K562 (cell line): Measurements from ENCODE around the gene PBX1. TPM values are rescaled to one million over a fixed set of nuclear protein-coding genes. Genes with fewer than 3 reads are reported as not detected.

ENCODE experiments used
- ATAC-seq: fragments of 200-7000 bp; cut with Tn5 transposase; 3 replicates; pipeline ENCODE4 v1.9.1; 2020; ENCODE audit warnings: moderate library complexity
- BruUV-seq: library from RNA; stranded (reverse); fragments of 400-500 nt; replicated peaks from 2 replicates; lab custom pipeline; 2021; lab: Mats Ljungman, UMichigan
- CTCF ChIA-PET: fragments of 300-600 bp; formaldehyde crosslinking; extraction: SDS; loops from one replicate; lab custom pipeline; 2021; ENCODE audit warnings: low intra/inter-chr PET ratio; lab: Yijun Ruan, JAX
- POLR2A ChIA-PET: fragments of 300-600, 350-650 bp; sonication (Branson Sonifier 250); formaldehyde crosslinking; extraction: SDS; loops from one replicate; lab custom pipeline; 2021; ENCODE audit warnings: antibody characterized with exemption, inconsistent platforms; lab: Yijun Ruan, JAX
- DNase-seq, 4 experiments: peaks; one replicate each; pipeline versions ENCODE4 v3.0.0 to v3.0.0-alpha.2; 2011 to 2018; ENCODE audit warnings: low spot score in 3 of 4, mixed read lengths in 3 of 4; ENCODE audit errors: extremely low read depth in 1 of 4
- FAIRE-seq: peaks from 2 replicates; lab custom pipeline; 2011; peaks lifted over from hg19 to GRCh38; lab: Jason Lieb, UNC
- H2AFZ ChIP-seq: 2 replicates; pipeline ENCODE4 v1.6.0; 2011; ENCODE audit warnings: low read depth, low read length, control low read depth, inconsistent platforms
- H3K27ac ChIP-seq: fragments of 200-600 bp; 3 replicates; pipeline ENCODE4 v1.8.0; 2011; ENCODE audit warnings: low read depth, mild to moderate bottlenecking, control low read depth, inconsistent platforms, low read length, moderate library complexity, mixed read lengths; ENCODE audit errors: extremely low read depth
- H3K27me3 ChIP-seq, 2 experiments: fragments of 300-600 bp in 1 of 2; 2 replicates in 1 of 2; 3 replicates in 1 of 2; pipeline versions ENCODE4 v1.6.0 to v1.8.0; 2011; ENCODE audit warnings: inconsistent platforms in 2 of 2, low read length in 2 of 2, mild to moderate bottlenecking in 1 of 2, mixed read lengths in 1 of 2, moderate library complexity in 1 of 2; ENCODE audit not compliant: control insufficient read depth in 2 of 2, insufficient read depth in 2 of 2
- H3K36me3 ChIP-seq: fragments of 300-600 bp; 3 replicates; pipeline ENCODE4 v1.8.0; 2011; ENCODE audit warnings: mild to moderate bottlenecking, low read length, inconsistent platforms; ENCODE audit not compliant: control insufficient read depth, insufficient read depth
- H3K4me1 ChIP-seq, 2 experiments: fragments of 200-600 bp in 1 of 2; replicated peaks in 1 of 2; 2 replicates in 1 of 2; 3 replicates in 1 of 2; pipeline versions ENCODE4 v1.5.1 to v1.8.0; 2011; ENCODE audit warnings: inconsistent platforms in 2 of 2, low read length in 2 of 2, mild to moderate bottlenecking in 1 of 2, mixed read lengths in 1 of 2, moderate library complexity in 1 of 2; ENCODE audit not compliant: control insufficient read depth in 2 of 2, insufficient read depth in 2 of 2
- H3K4me2 ChIP-seq: 2 replicates; pipeline ENCODE4 v1.6.1; 2011; ENCODE audit warnings: low read length, control low read depth, inconsistent platforms, mixed read lengths; ENCODE audit not compliant: insufficient read depth
- H3K4me3 ChIP-seq: fragments of 200-600 bp; sonication (generic), shearing (Covaris generic); 2 replicates; pipeline ENCODE4 v1.5.1; 2016; ENCODE audit warnings: control low read depth, inconsistent platforms
- H3K79me2 ChIP-seq: fragments of 200-600 bp; 3 replicates; pipeline ENCODE4 v1.8.0; 2011; ENCODE audit warnings: low read length, inconsistent platforms; ENCODE audit not compliant: control insufficient read depth, insufficient read depth
- H3K9ac ChIP-seq, 2 experiments: 2 replicates each; pipeline versions ENCODE4 v1.6.0 to v1.6.1; 2011; ENCODE audit warnings: low read depth in 2 of 2, low read length in 2 of 2, control low read depth in 1 of 2, inconsistent platforms in 1 of 2, mild to moderate bottlenecking in 1 of 2, mixed read lengths in 1 of 2; ENCODE audit not compliant: insufficient read depth in 1 of 2
- H3K9me1 ChIP-seq: one replicate; pipeline ENCODE4 v1.6.0; 2011; ENCODE audit warnings: inconsistent platforms, mild to moderate bottlenecking, low read length, moderate library complexity; ENCODE audit not compliant: control insufficient read depth, insufficient read depth
- H3K9me3 ChIP-seq: replicated peaks from 2 replicates; pipeline ENCODE4 v1.5.1; 2011; ENCODE audit warnings: low read depth, low read length, inconsistent platforms; ENCODE audit not compliant: control insufficient read depth, insufficient read depth
- H4K20me1 ChIP-seq: replicated peaks from 2 replicates; pipeline ENCODE4 v1.6.1; 2011; ENCODE audit warnings: low read length, inconsistent platforms, mixed read lengths; ENCODE audit not compliant: control insufficient read depth, insufficient read depth
- E2F3 ChIP-seq: fragments of 250-450 bp; sonication (Bioruptor Pico); IDR thresholded peaks from 2 replicates; pipeline ENCODE4 v1.4.0; 2020; ENCODE audit warnings: mild to moderate bottlenecking
- SMARCE1 ChIP-seq: fragments of 450-650 bp; IDR thresholded peaks from 2 replicates; pipeline ENCODE4 v1.7.1; 2016; ENCODE audit warnings: mild to moderate bottlenecking
- ZNF280B ChIP-seq: fragments of 250-450 bp; sonication (Bioruptor Pico); IDR thresholded peaks from 2 replicates; pipeline ENCODE4 v1.5.1; 2021; ENCODE audit warnings: mild to moderate bottlenecking
- ZNF830 ChIP-seq: fragments of 250-450 bp; sonication (Bioruptor Pico); IDR thresholded peaks from 2 replicates; pipeline ENCODE4 v1.5.0; 2021; ENCODE audit warnings: mild to moderate bottlenecking
- WGBS: fragments of 100-300 bp; shearing (Covaris generic); methylation state at CpG from one replicate; pipeline ENCODE4 v1.1.6; 2016; ENCODE audit warnings: low coverage, mixed read lengths; ENCODE audit not compliant: insufficient coverage; ENCODE audit errors: missing lambda C conversion rate; 5-methylcytosine and 5-hydroxymethylcytosine counted together
- in situ Hi-C: fragments of 300-500 bp; cut with MboI; formaldehyde crosslinking; loops from 4 replicates; pipeline ENCODE4 v1.15.0; 2018; ENCODE audit warnings: inconsistent platforms, mixed read lengths
- intact Hi-C: fragments of 100-400 bp; cut with micrococcal nuclease; formaldehyde crosslinking; loops from 2 replicates; pipeline ENCODE4 v1.14.2; 2022
- polyA plus RNA-seq, 8 experiments: library from polyadenylated mRNA; depleted of rRNA in 4 of 8; stranded (reverse) in 5 of 8; unstranded in 3 of 8; fragments of >200 nt; fragmentation: Nextera tagmentation in 2 of 8; fragmentation: Illumina TruSeq in 1 of 8; extraction: Ambion mirVana in 2 of 8; extraction: Trizol in 1 of 8; gene quantifications; 2 replicates each; pipeline versions ENCODE4 v1.2.1 to v1.2.3, GENCODE V29; 2011 to 2014; ENCODE audit warnings: inconsistent platforms in 1 of 8, missing spikeins in 1 of 8
- total RNA-seq, 7 experiments: library from RNA; depleted of rRNA in 6 of 7; stranded (reverse); fragments of >200 nt in 6 of 7; fragmentation: Illumina TruSeq in 2 of 7; extraction: Trizol in 2 of 7; gene quantifications; 2 replicates each; pipeline versions ENCODE4 v1.2.1 to v1.2.3, GENCODE V29; 2011 to 2021; ENCODE audit warnings: low replicate concordance in 1 of 7

The PBX1 gene
- total and polyA plus RNA-seq, 9 of the 15 experiments (the other 6 are each of a cell fraction or from before 2014, with no cell fraction given) = 0.03 to 0.62 (median 0.17) TPM

GRCh38 chr1:164801791-164802502 lies 243.0 kb downstream of the PBX1 start:
- H3K79me2 ChIP-seq = no peaks in the 10 kb centered on the region
- DNase-seq (no peak), FAIRE-seq (no peak), ATAC-seq (no peak)
- no peaks in the 10 kb centered on the region for H3K36me3 ChIP-seq
- in situ Hi-C loops (no loop called here), intact Hi-C loops (no loop called here)
- no peak overlapping the region for H2AFZ ChIP-seq
- H3K4me1 ChIP-seq = no peaks in the 10 kb centered on the region; a peak in 1 of 5 replicates
- TF ChIP-seq SMARCE1 (no peak), ZNF280B (CRISPR knock-in tag) (no peak), ZNF830 (CRISPR knock-in tag) (no peak), E2F3 (no peak)
- H3K4me3 ChIP-seq = no peak overlapping the region
- BruUV-seq = no TSS peak
- H3K9ac ChIP-seq = no peak overlapping the region
- peaks cover 0 to 5% of the 10 kb centered on the region in 2 experiments; a peak in 4 of 5 replicates for H3K27me3 ChIP-seq
- ChIA-PET POLR2A (no interaction called here), CTCF (no interaction called here)
- H4K20me1 ChIP-seq = no peaks in the 10 kb centered on the region
- WGBS = 2% methylated on average over 7 of the region's 7 CpGs
- H3K4me2 ChIP-seq = no peak overlapping the region
- H3K9me3 ChIP-seq = no peaks in the 10 kb centered on the region
- H3K27ac ChIP-seq = no peak overlapping the region
- H3K9me1 ChIP-seq = no peaks in the 10 kb centered on the region
